AML-193 (cell line): ENCODE results near the gene CD4.
A peak's percentile ranks its signal among the peaks of the same experiment; 100 is the strongest.
"Not testable (repeated sequence)": the region's sequence is repeated elsewhere in the genome, so short reads cannot be mapped to it uniquely, and the experiment has no call there.

Experiments used
- DNase-seq, 2 experiments: peaks; one replicate each; lab custom pipeline; 2025; lab: John Stamatoyannopoulos, UW

Gene CD4

GRCh38 chr12:6847676-6848075, 58.3 kb downstream of the CD4 start:
- no peak for DNase-seq

GRCh38 chr12:6849427-6849826, 60.1 kb downstream of the CD4 start:
- no peak for DNase-seq

- no peak for DNase-seq
Observed at GRCh38 chr12:6849976-6850560, 60.7 kb downstream of the CD4 start.

DNA sequence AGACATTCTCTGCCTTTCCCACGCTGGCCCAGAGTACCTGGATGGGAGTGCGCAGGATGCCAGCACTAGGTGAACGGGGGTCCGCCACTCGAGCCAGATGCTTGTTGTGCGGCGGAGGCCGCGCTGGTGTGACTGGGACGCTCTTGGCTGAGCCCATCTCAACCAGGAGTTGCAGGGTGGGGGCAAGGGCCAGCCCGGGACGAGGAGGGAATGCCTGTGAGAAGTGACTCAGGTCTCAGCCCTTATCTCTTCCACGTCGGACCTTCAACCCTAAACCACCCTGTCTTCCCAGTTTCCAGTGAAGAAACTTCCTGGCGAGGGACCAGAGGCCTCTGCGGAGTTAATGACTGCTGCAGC, 61.4 kb downstream of the CD4 start:
- no peak for DNase-seq

- peak; percentile 97 to 98 for DNase-seq
Observed at GRCh38 chr12:6851153-6851920, 62.0 kb downstream of the CD4 start, which contains the start of gene CDCA3. Gene CDCA3 (minus strand): TSS chr12:6851286. CDS start chr12:6850952, 334 bp downstream.

- DNase-seq = peak; percentile 97 to 98
Observed at GRCh38 chr12:6851921-6852650, 62.8 kb downstream of the CD4 start, which contains the start of gene USP5. Gene USP5 (plus strand): TSS chr12:6852150. CDS start chr12:6852180, 30 bp downstream.

GRCh38 chr12:6852651-6853354, 63.5 kb downstream of the CD4 start:
- no peak for DNase-seq

- DNase-seq = no peak
Observed at GRCh38 chr12:6853626-6854025, 64.3 kb downstream of the CD4 start.

- no peak for DNase-seq
Observed at GRCh38 chr12:6854036-6854435, 64.7 kb downstream of the CD4 start.

GRCh38 chr12:6855322-6855721, 66.0 kb downstream of the CD4 start:
- no peak for DNase-seq

GRCh38 chr12:6858799-6859198, 69.5 kb downstream of the CD4 start:
- no peak for DNase-seq

DNA sequence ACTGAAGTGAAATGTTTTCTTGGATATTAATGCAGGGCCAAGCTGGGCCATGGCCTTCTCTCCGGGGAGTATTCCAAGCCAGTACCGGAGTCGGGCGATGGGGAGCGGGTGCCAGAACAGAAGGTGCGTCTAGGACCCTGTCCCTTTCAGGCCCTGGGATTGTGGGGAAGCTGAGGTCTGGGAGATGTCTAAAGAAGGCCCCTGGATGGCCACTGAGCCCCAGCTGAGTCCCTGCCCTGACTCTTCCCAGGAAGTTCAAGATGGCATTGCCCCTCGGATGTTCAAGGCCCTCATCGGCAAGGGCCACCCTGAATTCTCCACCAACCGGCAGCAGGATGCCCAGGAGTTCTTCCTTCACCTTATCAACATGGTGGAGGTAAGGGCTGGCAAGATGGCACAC, 70.8 kb downstream of the CD4 start:
- DNase-seq = no peak

DNA sequence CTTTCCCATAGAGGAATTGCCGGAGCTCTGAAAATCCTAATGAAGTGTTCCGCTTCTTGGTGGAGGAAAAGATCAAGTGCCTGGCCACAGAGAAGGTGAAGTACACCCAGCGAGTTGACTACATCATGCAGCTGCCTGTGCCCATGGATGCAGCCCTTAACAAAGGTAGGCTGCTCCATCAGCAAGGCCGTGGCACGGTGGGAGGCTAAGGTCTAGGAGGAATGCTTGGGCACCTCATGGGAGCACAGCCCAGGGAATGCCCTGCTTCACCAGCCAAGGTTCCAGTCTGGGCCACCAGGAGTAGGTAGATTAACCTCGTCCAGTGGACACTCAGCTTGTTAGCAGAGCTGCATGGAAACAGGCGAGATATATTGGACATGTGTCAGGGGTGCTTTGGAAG, 71.6 kb downstream of the CD4 start:
- no peak for DNase-seq

DNA sequence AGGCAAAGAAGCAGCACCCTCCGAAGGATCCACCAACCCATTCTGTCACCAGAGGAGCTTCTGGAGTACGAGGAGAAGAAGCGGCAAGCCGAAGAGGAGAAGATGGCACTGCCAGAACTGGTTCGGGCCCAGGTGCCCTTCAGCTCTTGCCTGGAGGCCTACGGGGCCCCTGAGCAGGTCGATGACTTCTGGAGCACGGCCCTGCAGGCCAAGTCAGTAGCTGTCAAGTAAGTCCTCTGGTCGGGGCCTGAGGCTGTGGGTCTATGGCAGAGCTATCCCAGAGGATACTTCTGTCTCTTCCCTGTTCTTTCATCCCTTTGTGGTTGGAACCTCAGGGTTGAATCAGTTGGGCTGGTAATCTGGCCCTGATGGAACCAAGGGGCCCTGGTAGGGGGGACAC, 72.1 kb downstream of the CD4 start:
- no peak for DNase-seq

- no peak for DNase-seq
Observed at GRCh38 chr12:6863033-6863432, 73.7 kb downstream of the CD4 start.

GRCh38 chr12:6863586-6864321, 74.4 kb downstream of the CD4 start:
- no peak for DNase-seq

GRCh38 chr12:6865307-6865706, 76.0 kb downstream of the CD4 start:
- not testable (repeated sequence) for DNase-seq

DNA sequence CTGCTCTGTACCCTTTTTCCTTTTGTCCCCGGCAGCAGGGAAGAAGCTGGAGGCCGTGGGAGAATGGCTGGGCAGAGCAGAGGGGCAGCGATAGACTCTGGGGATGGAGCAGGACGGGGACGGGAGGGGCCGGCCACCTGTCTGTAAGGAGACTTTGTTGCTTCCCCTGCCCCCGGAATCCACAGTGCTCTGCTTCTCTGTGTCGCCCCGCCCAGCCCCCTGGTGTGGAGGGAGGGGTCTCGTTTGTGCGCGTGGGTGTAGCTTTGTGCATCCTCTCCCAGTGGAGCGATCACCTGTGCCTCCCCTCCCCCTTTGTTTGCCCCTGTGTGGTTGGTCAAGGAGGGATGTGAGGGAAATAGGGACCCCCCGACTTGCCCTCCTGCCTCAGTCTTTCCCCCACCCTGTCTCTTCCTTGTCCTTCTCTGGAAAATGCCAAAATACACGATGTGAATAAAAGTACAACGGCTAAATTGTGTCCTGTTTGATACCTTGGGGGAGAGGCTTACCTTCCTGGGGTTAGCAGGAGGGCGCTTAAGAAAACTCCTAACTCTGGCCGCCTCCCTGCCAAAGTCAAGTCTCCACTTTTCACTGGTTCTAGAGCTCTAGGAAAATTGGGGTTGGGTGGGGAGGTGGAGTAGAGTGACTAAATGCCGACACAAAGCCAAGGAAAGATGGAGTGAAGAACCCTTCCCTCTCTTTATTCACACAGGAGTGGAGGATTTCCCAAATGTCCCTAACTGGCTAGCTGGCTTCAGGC, 77.0 kb downstream of the CD4 start:
- DNase-seq = no peak

DNA sequence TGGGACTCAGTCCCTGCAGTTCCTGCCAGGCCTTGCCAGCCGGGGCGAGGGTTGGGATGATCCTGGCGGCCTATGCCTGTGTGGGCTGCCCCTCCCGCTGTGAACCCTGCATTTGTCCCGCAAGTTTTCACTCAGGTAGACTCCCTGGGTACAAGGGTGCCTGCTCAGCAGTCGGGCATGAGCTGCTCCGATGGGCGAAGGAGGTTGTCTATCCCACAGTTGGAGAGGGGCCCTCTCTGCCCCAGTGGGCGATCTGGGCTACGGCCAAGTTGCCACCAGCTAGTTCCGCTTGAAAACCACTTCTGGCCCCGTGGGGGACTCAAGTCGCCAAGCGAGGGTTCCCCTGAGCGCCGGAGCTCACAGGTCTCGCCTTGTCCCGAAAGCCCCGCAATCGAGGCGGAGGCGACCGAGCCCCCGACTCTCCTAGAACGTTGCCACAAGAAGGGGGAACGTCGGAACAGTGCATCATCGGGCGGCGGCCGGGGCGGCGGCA, 77.6 kb downstream of the CD4 start:
- peak; percentile 67 to 73 for DNase-seq

DNA sequence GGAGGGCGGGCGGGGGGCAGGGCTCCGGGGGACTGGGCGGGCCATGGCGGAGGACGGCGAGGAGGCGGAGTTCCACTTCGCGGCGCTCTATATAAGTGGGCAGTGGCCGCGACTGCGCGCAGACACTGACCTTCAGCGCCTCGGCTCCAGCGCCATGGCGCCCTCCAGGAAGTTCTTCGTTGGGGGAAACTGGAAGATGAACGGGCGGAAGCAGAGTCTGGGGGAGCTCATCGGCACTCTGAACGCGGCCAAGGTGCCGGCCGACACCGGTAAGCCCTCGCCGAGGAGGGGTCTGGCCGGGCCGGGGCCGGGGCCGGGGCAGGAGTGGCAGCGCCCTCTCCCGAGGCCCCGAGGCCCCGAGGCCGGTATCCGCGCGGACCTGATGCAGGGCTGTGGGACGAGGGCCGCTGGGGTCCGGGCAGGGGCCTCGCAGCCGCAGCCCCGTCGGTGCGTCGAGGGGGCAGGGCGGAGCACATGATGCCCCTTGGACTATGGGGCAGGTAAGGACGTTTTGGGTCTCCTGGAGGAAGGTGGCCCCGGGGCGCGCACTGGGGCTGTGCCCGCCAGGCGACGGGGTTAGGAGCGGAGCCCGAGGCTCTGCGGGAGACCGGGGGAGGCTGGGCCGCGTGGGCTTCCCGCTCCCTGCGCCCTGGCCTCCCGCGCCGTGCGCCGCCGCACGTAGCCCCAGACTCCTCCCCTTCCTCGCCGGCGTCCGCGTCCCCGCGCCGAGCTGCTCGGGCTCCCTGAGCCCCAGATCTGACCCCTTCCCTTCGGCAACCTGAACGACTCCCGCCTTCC, 78.3 kb downstream of the CD4 start, which contains the start of gene TPI1:
Gene TPI1, plus strand, starts transcription at position 119 of the 798 bp plus-strand sequence. Its CDS starts 36 bp downstream, at position 155.
- peak; percentile 67 to 73 for DNase-seq
